IMR-90 (cell line): ENCODE results near the gene DNAJC22. TPM values are rescaled to one million over a fixed set of nuclear protein-coding genes. Genes with fewer than 3 reads are reported as not detected.

Source experiments
- ATAC-seq: fragments of 200-7000 bp; cut with Tn5 transposase; 2 replicates; pipeline ENCODE4 v1.9.1; 2020; ENCODE audit warnings: low read depth, mild to moderate bottlenecking, moderate library complexity
- BruUV-seq: library from RNA; stranded (reverse); fragments of 400-500 nt; replicated peaks from 2 replicates; lab custom pipeline; 2021; lab: Mats Ljungman, UMichigan
- CTCF ChIA-PET: fragments of 300-600 bp; formaldehyde crosslinking; extraction: SDS; loops from one replicate; lab custom pipeline; 2021; ENCODE audit warnings: antibody characterized with exemption; lab: Yijun Ruan, JAX
- POLR2A ChIA-PET: fragments of 300-600 bp; sonication (Branson Sonifier 250); formaldehyde crosslinking; loops from one replicate; lab custom pipeline; 2022; ENCODE audit warnings: antibody characterized with exemption; ENCODE audit not compliant: unreplicated experiment; lab: Charles Lee
- DNase-seq: peaks from one replicate; pipeline ENCODE4 v3.0.0; 2013
- H2AFZ ChIP-seq: replicated peaks from 2 replicates; pipeline ENCODE3; 2013; ENCODE audit warnings: low read length, mild to moderate bottlenecking; ENCODE audit not compliant: poor library complexity
- H2AK5ac ChIP-seq: 2 replicates; pipeline ENCODE4 v1.6.1; 2013; ENCODE audit warnings: low read depth, low read length, inconsistent platforms
- H2AK9ac ChIP-seq: replicated peaks from 2 replicates; pipeline ENCODE3; 2013; ENCODE audit warnings: mild to moderate bottlenecking, low read depth, low read length, moderate library complexity; ENCODE audit not compliant: poor library complexity
- H2BK120ac ChIP-seq: 2 replicates; pipeline ENCODE4 v1.6.1; 2013; ENCODE audit warnings: low read depth, low read length, inconsistent platforms
- H2BK15ac ChIP-seq: 3 replicates; pipeline ENCODE4 v1.6.1; 2013; ENCODE audit warnings: low read depth, low read length, inconsistent platforms
- H2BK20ac ChIP-seq: 2 replicates; pipeline ENCODE4 v1.6.1; 2013; ENCODE audit warnings: low read depth, mild to moderate bottlenecking, inconsistent platforms, low read length, moderate library complexity
- H2BK5ac ChIP-seq: 2 replicates; pipeline ENCODE4 v1.6.1; 2013; ENCODE audit warnings: mild to moderate bottlenecking, low read depth, low read length, inconsistent platforms; ENCODE audit not compliant: poor library complexity, severe bottlenecking
- H3K14ac ChIP-seq: replicated peaks from 2 replicates; pipeline ENCODE4 v1.6.1; 2013; ENCODE audit warnings: low read depth, low read length, inconsistent platforms
- H3K18ac ChIP-seq: 2 replicates; pipeline ENCODE4 v1.6.1; 2013; ENCODE audit warnings: low read depth, low read length, control low read depth
- H3K23ac ChIP-seq: 2 replicates; pipeline ENCODE4 v1.6.1; 2013; ENCODE audit warnings: low read depth, low read length, inconsistent platforms
- H3K27ac ChIP-seq: 2 replicates; pipeline ENCODE4 v1.5.1; 2013; ENCODE audit warnings: mild to moderate bottlenecking, control low read depth, low read length; ENCODE audit not compliant: insufficient read depth
- H3K27me3 ChIP-seq: 2 replicates; pipeline ENCODE4 v1.6.1; 2013; ENCODE audit warnings: low read length; ENCODE audit not compliant: control insufficient read depth, insufficient read depth
- H3K36me3 ChIP-seq: 2 replicates; pipeline ENCODE4 v1.6.1; 2013; ENCODE audit warnings: low read length, mixed read lengths; ENCODE audit not compliant: control insufficient read depth, insufficient read depth
- H3K4ac ChIP-seq: 2 replicates; pipeline ENCODE4 v1.6.1; 2013; ENCODE audit warnings: low read depth, low read length, inconsistent platforms
- H3K4me1 ChIP-seq: 2 replicates; pipeline ENCODE4 v1.6.1; 2013; ENCODE audit warnings: low read length, mixed read lengths; ENCODE audit not compliant: control insufficient read depth, insufficient read depth
- H3K4me2 ChIP-seq: 2 replicates; pipeline ENCODE4 v1.6.1; 2013; ENCODE audit warnings: low read depth, mild to moderate bottlenecking, control low read depth, low read length, moderate library complexity
- H3K4me3 ChIP-seq: 2 replicates; pipeline ENCODE4 v1.5.1; 2013; ENCODE audit warnings: low read depth, mild to moderate bottlenecking, control low read depth, low read length, moderate library complexity; ENCODE audit not compliant: insufficient read depth
- H3K56ac ChIP-seq: 2 replicates; pipeline ENCODE4 v1.6.1; 2013; ENCODE audit warnings: low read length, inconsistent platforms; ENCODE audit not compliant: insufficient read depth; ENCODE audit errors: extremely low read depth
- H3K79me1 ChIP-seq, 2 experiments: 2 replicates each; pipeline ENCODE4 v1.6.1; 2013; ENCODE audit warnings: low read length in 2 of 2, inconsistent platforms in 1 of 2, low read depth in 1 of 2
- H3K9ac ChIP-seq: 2 replicates; pipeline ENCODE4 v1.6.1; 2013; ENCODE audit warnings: low read depth, low read length, control low read depth
- H3K9me1 ChIP-seq: 2 replicates; pipeline ENCODE4 v1.6.1; 2013; ENCODE audit warnings: low read length, inconsistent platforms; ENCODE audit not compliant: insufficient read depth
- H3K9me3 ChIP-seq: 2 replicates; pipeline ENCODE4 v1.6.1; 2013; ENCODE audit warnings: low read length; ENCODE audit not compliant: control insufficient read depth, insufficient read depth
- H4K20me1 ChIP-seq: 2 replicates; pipeline ENCODE4 v1.6.1; 2013; ENCODE audit warnings: low read length, inconsistent platforms; ENCODE audit not compliant: insufficient read depth
- H4K5ac ChIP-seq: 2 replicates; pipeline ENCODE4 v1.6.1; 2013; ENCODE audit warnings: mild to moderate bottlenecking, low read depth, low read length, control low read depth
- H4K8ac ChIP-seq, 2 experiments: 2 replicates each; pipeline ENCODE4 v1.6.1; 2013; ENCODE audit warnings: low read depth in 2 of 2, low read length in 2 of 2, control low read depth in 1 of 2, inconsistent platforms in 1 of 2
- H4K91ac ChIP-seq: 2 replicates; pipeline ENCODE4 v1.6.1; 2013; ENCODE audit warnings: low read depth, low read length, inconsistent platforms; ENCODE audit not compliant: insufficient read depth
- BHLHE40 ChIP-seq: fragments of 150-350 bp; IDR thresholded peaks from 2 replicates; pipeline ENCODE4 v1.6.1; 2016; ENCODE audit warnings: mild to moderate bottlenecking, low read depth, low read length
- FOS ChIP-seq: fragments of 150-350 bp; IDR thresholded peaks from 2 replicates; pipeline ENCODE4 v1.6.1; 2016; ENCODE audit warnings: low read depth, low read length
- MAFK ChIP-seq: IDR thresholded peaks from 2 replicates; pipeline ENCODE4 v1.6.1; 2012; ENCODE audit warnings: low read depth, low read length, improper control_type of control experiment
- MAZ ChIP-seq: IDR thresholded peaks from 2 replicates; pipeline ENCODE4 v1.6.1; 2012; ENCODE audit warnings: low read depth, mild to moderate bottlenecking, low read length, improper control_type of control experiment, moderate library complexity, borderline replicate concordance
- MXI1 ChIP-seq: IDR thresholded peaks from 2 replicates; pipeline ENCODE4 v1.6.1; 2012; ENCODE audit warnings: low read depth, mild to moderate bottlenecking, low read length, moderate library complexity, borderline replicate concordance
- NFE2L2 ChIP-seq: fragments of 150-350 bp; IDR thresholded peaks from 2 replicates; pipeline ENCODE4 v1.6.1; 2016; ENCODE audit warnings: low read depth, mild to moderate bottlenecking, low read length
- POLR2A ChIP-seq: IDR thresholded peaks from 2 replicates; pipeline ENCODE4 v1.6.1; 2012; ENCODE audit warnings: mild to moderate bottlenecking, low read depth, low read length
- RAD21 ChIP-seq: IDR thresholded peaks from 2 replicates; pipeline ENCODE4 v1.6.1; 2012; ENCODE audit warnings: low read length, improper control_type of control experiment
- RCOR1 ChIP-seq: IDR thresholded peaks from 2 replicates; pipeline ENCODE4 v1.6.1; 2012; ENCODE audit warnings: mild to moderate bottlenecking, low read length, improper control_type of control experiment; ENCODE audit not compliant: insufficient replicate concordance
- SMC3 ChIP-seq: fragments of 150-350 bp; IDR thresholded peaks from 2 replicates; pipeline ENCODE4 v1.6.1; 2016; ENCODE audit warnings: low read depth, mild to moderate bottlenecking, antibody characterized with exemption, low read length, moderate library complexity
- WGBS, 2 experiments: methylation state at CpG; one replicate each; pipeline versions ENCODE4 v1.1.5 to v1.1.7; 2013; ENCODE audit warnings: missing lambda C conversion rate in 2 of 2; ENCODE audit not compliant: insufficient read length in 1 of 2; ENCODE audit errors: extremely low coverage in 2 of 2; 5-methylcytosine and 5-hydroxymethylcytosine counted together
- dilution Hi-C: fragments of 300-500 bp; cut with HindIII; formaldehyde crosslinking; loops from one replicate; pipeline ENCODE4 v1.14.3; 2018; ENCODE audit warnings: low sequenced_read_pairs; ENCODE audit not compliant: unreplicated experiment
- in situ Hi-C: fragments of 300-500 bp; cut with MboI; formaldehyde crosslinking; loops from 3 replicates; pipeline ENCODE4 v1.14.3; 2019; ENCODE audit warnings: low sequenced_read_pairs, inconsistent platforms, mixed read lengths
- intact Hi-C: fragments of 100-400 bp; cut with micrococcal nuclease; formaldehyde crosslinking; loops from 2 replicates; pipeline ENCODE4 v1.10.0; 2022
- polyA plus RNA-seq, 3 experiments: library from polyadenylated mRNA; depleted of rRNA; stranded (reverse); fragments of >200 nt; gene quantifications; 2 replicates each; pipeline ENCODE4 v1.2.3, GENCODE V29; 2012; ENCODE audit warnings: low replicate concordance in 1 of 3
- total RNA-seq: library from RNA; depleted of rRNA; stranded (reverse); fragments of >200 nt; gene quantifications from 2 replicates; pipeline ENCODE4 v1.2.3, GENCODE V29; 2012
- TF ChIP-seq, protein P1 (sequence below): fragments of 150-350 bp; IDR thresholded peaks from 2 replicates; pipeline ENCODE4 v1.6.1; 2017; ENCODE audit warnings: mild to moderate bottlenecking, antibody characterized with exemption, low read length, low read depth
- TF ChIP-seq, protein P2 (sequence below): fragments of 150-350 bp; IDR thresholded peaks from 2 replicates; pipeline ENCODE4 v1.6.1; 2016; ENCODE audit warnings: low read depth, mild to moderate bottlenecking, low read length, moderate library complexity, borderline replicate concordance

Gene DNAJC22
- total and polyA plus RNA-seq, 2 of the 4 experiments (the other 2 are of a cell fraction), result 8.1 to 8.2 TPM

DNA sequence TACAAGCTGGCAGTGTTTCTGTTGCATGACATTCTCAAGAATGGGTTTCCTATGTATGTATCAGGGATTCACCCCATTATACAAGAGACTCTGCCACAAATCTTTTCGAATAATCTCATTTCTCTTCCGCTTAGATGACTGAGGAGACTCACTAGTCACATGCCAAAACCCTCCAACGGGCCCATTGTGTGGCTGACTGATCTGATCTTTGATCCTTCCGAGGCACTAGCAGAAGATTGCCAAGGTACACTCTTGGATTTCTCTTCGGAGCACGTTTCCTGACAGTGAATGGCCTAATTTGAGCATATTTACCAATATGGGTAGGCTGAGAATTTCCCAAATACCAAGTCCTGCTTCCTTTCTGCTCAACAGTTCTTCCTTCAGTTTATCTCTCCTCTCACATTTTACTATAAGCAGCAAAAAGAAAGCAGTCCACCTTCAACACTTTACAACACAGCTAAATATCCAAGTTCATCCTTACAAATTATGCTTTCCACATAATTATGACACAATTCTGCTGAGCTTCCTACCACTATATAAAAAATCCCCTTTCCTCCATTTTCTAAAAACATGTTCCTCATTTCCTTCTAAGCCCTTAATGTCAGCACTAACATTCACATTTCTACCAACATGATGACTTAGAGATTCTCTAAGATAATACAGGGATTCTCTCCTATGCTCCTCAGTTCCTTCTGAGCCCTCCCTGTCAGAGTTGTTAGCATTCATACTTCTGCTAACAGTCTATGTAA lies 40.8 kb upstream of the DNAJC22 start:
- no peak overlapping the region for H2BK15ac ChIP-seq
- H2AK5ac ChIP-seq, result no peak overlapping the region
- H3K4ac ChIP-seq, result no peak overlapping the region
- H3K36me3 ChIP-seq, result no peaks in the 10 kb centered on the region
- H3K27me3 ChIP-seq, result peaks cover 29% of the 10 kb centered on the region
- intact Hi-C loops (no loop called here), dilution Hi-C loops (no loop called here), in situ Hi-C loops (no loop called here)
- H4K8ac ChIP-seq, result no peak overlapping the region
- no peak overlapping the region for H2BK5ac ChIP-seq
- TF ChIP-seq, protein P1, sequence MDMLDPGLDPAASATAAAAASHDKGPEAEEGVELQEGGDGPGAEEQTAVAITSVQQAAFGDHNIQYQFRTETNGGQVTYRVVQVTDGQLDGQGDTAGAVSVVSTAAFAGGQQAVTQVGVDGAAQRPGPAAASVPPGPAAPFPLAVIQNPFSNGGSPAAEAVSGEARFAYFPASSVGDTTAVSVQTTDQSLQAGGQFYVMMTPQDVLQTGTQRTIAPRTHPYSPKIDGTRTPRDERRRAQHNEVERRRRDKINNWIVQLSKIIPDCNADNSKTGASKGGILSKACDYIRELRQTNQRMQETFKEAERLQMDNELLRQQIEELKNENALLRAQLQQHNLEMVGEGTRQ, result no peak
- TF ChIP-seq BHLHE40, result no peak
- TF ChIP-seq NFE2L2, result no peak
- no peak for TF ChIP-seq MAZ
- TF ChIP-seq SMC3, result no peak
- TF ChIP-seq MAFK, result no peak
- no peak for TF ChIP-seq POLR2A
- no peak for TF ChIP-seq RAD21
- no peak for TF ChIP-seq RCOR1
- TF ChIP-seq MXI1, result no peak
- no peak for TF ChIP-seq FOS
- TF ChIP-seq, protein P2, sequence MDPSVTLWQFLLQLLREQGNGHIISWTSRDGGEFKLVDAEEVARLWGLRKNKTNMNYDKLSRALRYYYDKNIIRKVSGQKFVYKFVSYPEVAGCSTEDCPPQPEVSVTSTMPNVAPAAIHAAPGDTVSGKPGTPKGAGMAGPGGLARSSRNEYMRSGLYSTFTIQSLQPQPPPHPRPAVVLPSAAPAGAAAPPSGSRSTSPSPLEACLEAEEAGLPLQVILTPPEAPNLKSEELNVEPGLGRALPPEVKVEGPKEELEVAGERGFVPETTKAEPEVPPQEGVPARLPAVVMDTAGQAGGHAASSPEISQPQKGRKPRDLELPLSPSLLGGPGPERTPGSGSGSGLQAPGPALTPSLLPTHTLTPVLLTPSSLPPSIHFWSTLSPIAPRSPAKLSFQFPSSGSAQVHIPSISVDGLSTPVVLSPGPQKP, result no peak
- DNase-seq (no peak), ATAC-seq (no peak)
- no peak overlapping the region for H3K4me2 ChIP-seq
- H3K18ac ChIP-seq, result no peak overlapping the region
- H3K4me1 ChIP-seq, result no peaks in the 10 kb centered on the region
- H3K27ac ChIP-seq, result no peak overlapping the region
- H3K14ac ChIP-seq, result no peak overlapping the region
- H3K9me1 ChIP-seq, result 0 out of 2 replicates have a peak, but pooled peaks cover 4% of the 10 kb centered on the region
- H2BK20ac ChIP-seq, result no peak overlapping the region
- H3K4me3 ChIP-seq, result no peak overlapping the region
- H4K5ac ChIP-seq, result no peak overlapping the region
- no peaks in the 10 kb centered on the region for H3K79me1 ChIP-seq
- no peak overlapping the region for H3K9ac ChIP-seq
- H2AFZ ChIP-seq, result no peak overlapping the region
- no CpG with 5 or more reads among the region's 6 CpGs for WGBS, 2 experiments
- no peaks in the 10 kb centered on the region for H4K20me1 ChIP-seq
- no peak overlapping the region for H4K91ac ChIP-seq
- H2AK9ac ChIP-seq, result no peak overlapping the region
- ChIA-PET POLR2A (no interaction called here), CTCF (no interaction called here)
- no peaks in the 10 kb centered on the region; the same call in 1 of the 2 replicates for H3K9me3 ChIP-seq
- H3K56ac ChIP-seq, result no peak overlapping the region
- no peak overlapping the region for H3K23ac ChIP-seq
- no TSS peak for BruUV-seq
- H2BK120ac ChIP-seq, result no peak overlapping the region
